Fibroblast of skin of right quadriceps (primary cell): ENCODE results near the gene IGFLR1.
"Not testable (repeated sequence)": the region's sequence is repeated elsewhere in the genome, so short reads cannot be mapped to it uniquely, and the experiment has no call there.

Experiments
- DNase-seq: peaks from one replicate; pipeline ENCODE4 v3.0.0-alpha.2; 2013

IGFLR1 gene

DNA sequence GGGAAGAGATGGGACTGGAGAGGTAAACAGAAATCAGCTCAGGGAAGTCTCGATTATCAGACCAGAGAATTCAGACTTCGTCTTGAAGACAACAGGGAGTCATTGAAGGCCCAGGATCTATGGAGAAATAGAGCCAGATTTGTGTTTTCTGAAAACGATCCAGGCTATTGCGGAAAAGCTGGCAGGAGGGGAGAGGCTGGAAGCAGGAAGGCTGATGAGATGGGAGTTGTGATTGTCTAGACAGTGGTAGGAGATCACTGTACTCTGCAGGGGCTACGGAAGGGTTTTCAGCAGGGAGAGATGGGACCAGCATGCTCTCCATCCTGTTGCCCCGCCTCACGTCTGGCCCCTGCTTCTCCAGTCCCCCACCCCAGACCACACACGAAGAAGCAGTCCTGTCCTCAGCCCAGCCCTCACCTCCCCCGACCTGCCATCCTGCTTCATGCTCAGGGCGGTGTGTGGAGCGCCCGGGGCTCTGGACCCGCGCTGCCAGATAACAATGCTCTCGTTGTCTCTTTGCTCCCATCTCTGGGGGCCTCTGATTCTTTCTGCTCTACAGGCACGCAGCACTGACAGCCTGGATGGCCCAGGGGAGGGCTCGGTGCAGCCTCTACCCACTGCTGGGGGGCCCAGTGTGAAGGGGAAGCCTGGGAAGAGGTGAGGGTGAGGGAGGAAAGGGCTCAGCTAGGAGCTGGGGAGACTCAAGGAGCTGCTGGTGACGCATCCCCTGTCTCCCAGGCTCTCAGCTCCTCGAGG, 35.0 kb upstream of the IGFLR1 start:
- no peak for DNase-seq

DNA sequence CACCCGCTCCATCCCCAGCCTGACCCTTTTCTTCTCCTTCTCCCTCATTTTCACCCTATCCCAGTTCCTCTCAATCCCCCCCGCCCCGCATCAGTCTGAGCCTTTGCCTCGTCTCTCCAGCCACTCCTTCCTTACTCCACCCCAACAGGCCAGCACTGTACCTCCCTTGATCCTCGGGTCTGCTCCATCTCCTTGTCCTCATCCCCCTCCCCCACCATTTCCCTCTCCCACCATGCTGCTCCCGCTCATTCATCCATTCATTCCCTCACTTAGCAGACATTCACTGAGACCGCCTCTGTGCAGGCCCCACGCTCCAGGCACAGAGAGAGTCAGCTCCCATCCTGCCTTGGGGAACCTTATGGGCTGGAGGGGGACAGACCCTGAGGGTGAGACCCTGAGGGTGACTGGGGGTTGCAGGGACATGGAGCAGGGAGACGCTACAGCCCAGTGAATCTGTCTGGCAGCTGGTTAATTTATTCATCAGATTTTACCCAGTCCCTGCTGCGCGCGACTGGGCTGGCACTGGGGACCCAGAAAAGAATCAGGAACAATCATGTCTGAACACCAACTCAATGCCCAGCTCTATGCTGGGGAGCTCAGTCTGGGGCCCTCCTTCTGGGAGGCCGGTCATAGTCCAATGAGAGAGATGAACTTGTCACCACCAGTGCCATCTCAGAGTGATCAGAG, 34.0 kb upstream of the IGFLR1 start:
- DNase-seq: no peak

DNA sequence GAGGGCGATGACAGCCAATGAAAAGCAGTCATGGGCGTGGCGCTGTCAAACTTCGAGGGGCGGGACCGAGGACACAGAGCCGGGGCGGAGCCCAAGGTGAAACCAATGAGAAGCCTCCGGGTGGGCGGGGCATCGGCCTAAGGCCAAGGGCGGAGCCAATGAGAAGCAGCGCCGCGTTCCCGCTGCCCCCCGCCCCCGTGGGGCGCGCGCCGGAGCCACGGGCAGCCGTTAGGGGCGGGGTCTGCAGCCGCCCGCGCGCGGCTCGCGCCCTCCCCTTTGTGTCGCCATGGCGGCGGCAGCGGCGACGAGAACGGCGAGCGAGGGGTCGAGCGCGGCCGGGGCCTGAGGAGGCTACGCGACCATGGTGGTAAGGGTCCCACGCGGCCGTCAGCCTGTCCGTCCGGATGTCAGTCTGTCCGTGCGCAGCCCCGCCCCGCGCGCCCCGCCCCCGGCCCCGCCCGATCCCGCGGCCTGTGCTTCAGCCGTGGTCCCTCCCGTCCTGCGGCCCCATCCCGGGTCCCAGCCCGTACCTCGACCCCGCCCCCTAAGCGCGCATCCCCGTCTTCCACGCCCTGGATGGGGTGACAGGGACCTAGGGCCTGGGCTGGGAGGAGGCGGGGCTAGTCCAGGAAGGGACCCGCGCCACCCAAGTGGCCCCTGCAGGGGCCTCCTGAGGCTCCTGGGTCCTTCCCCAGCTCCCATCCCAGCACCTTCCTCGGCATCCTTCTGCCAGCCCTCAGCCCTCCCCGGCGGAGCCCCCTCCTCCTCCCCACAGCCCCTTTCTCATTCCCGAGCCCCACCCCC, 33.2 kb upstream of the IGFLR1 start, which contains the start of gene ARHGAP33:
ARHGAP33 (plus strand) TSS at position 267 of the 804 bp plus-strand sequence; CDS start at position 362, 95 bp downstream.
- DNase-seq: peak; percentile 96

DNA sequence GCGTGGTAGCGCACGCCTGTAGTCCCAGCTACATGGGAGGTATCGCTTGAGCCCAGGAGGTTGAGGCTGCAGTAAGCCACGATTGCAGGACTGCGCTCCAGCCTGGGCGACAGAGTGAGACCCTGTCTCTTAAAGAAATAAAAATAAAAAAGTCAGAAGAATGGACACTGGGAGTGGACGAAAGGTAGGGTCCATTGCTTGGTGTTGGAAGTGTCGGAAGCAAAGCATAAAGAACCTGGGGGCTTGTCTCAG, 32.7 kb upstream of the IGFLR1 start:
- no peak for DNase-seq

DNA sequence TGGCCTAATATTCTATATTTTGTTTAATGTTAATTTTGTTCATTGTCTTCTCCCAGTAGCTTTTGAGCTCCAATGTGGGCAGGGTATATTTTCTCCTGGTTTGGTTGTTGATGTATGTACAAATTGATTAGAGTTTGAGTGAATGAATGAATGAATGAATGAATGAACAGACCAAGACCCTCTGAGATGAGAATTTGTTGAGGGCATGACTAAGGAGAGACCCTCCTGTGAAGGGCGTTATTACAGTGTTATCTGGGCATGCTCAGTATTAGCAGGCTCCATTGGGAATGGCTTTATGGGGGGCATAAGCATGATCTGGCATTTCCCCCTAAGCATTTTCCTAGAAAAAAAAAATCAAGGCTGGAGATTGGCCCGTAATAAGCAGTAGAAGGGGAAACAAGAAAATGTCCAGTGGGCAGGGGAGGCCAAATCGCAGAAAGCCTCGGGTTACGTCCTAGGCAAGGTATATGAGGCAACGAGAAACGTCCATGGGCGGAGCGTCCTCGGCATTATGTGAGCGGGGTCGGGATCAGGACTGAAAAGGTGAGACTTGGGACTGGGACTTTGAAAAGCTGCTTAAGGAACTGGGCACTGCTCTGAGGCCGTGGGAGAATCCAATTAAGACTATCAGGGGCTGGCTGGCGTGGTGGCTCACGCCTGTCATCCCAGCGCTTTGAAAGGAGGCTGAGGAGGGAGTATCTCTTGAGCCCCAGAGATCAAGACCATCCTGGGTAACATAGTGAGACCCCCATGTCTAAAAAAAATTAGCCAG, 32.2 kb upstream of the IGFLR1 start:
- DNase-seq: no peak

DNA sequence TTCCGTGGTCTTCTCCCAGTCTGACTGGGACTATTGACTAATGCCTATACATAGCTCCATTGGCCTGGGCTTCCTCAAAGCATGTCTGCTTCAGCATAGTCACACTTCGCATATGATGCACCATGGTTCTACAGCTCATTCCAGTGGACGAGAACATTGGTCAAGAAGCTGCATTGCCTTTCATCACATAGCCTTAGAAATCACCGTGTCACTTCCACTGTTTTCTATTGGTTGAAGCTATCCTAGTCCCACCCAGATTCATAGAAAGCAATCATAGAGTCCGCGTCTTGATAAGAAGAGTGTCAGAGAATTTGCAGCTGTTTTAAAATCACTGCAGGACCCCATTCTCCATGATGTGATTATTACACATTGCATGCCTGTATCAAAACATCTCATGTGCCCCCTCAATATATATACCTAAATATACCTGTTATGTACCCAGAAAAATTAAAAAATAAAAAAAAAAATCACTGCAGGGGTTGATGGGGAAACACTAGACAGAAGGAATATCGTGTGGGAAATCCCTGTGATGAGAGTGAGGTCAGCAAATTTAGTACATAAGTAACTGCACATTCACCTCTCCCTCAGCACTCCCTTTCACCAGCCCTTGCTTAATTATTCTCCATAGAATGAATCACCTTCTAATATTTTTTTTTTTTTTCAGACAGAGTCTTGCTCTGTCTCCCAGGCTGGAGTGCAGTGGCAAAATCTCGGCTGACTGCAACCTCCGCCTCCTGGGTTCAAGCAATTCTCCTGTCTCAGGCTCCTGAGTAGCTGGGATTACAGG, 31.0 kb upstream of the IGFLR1 start:
- DNase-seq: no peak

DNA sequence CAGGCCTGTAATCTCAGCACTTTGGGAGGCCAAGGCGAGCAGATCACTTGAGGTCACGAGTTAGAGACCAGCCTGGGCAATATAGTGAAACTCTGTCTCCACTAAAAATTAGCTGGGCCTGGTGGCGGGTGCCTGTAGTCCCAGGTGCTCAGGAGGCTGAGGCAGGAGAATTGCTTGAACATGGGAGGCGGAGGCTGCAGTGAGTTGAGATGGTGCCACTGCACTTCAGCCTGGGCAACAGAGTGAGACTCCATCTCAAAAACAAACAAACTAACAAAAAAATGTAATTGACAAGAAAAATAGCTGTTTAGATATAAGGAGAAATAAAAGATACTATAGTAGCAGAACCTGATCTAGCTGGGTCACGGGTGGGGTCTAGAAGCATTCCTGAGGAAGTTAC, 30.1 kb upstream of the IGFLR1 start:
- DNase-seq: not testable (repeated sequence)

DNA sequence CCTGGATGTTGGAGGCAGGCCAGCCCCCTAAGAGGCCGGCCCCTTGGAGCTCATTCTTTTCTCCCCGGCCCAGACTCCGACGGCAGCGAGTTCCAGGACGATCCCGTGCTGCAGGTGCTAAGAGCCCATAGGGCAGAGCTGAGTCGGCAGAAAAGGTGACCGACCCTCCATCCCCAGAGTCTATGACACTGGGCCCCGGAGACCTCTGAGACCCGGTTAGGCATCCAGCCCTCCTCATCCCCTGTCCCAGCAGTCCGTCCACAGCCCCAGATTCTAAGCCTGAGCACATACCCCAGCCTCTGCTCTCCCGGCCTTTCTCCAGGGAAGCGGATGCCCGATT, 25.8 kb upstream of the IGFLR1 start:
- no peak for DNase-seq

DNA sequence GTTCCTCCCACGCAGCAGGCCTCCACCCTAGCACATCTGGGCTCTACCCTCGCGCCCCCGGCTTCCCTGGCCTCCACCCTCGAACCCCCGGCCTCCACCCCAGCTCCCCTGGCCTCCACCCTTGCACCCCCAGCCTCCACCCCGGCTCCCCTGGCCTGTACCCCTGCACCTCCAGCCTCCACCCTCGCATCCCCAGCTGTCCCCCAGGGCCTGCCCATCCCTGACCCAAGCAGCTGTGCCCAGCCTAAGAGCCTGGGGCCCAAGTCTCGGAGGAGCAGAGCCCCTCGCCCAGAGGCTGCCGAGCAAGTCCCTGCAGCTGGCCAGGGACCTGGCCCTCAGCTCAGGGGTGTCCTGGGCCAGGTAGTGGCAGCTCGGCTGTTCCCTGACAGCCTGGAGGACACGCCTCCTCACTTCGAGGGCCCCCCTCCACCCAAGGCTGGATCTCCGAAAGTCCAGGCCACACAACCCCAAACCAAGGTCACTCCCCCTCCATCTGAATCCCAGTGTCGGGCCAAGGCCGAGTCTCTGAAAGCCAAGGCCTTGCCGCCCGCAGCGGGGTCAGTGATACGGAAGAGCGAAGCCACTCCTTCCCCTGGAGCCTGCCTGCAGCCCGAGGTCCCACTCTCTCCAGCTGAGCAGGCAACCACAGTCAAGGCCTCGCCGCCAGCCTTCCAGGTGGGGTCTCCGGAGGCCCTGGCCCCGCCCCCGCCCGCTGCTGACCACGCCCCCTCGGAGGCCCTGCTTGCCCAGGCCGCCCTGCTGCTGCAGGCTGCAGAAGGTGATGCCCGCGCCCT, 25.2 kb upstream of the IGFLR1 start:
- no peak for DNase-seq

DNA sequence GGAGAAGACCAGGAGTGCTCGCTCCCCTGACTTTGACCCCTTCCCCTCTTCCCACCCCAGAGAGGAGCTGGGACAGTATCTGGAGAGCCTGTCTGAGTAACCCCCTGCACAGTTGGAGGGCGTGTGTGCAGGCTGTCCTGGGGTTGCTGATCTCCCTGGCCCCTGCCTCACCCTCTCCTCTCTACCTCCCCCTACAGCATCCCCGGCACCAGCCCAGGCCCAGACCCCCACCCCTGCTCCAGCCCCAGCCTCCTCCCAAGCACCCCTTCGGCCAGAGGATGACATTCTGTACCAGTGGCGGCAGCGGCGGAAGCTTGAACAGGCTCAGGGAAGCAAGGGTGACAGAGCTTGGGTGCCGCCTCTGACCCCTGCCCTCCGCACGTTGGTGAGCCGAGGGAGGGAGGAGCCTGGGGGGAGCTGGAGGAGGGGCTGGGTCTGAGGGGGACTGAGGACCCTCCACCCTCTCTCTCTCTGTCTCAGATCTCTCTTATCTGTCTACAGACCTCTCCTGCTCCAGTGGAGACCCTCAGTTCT, 24.4 kb upstream of the IGFLR1 start:
- no peak for DNase-seq

DNA sequence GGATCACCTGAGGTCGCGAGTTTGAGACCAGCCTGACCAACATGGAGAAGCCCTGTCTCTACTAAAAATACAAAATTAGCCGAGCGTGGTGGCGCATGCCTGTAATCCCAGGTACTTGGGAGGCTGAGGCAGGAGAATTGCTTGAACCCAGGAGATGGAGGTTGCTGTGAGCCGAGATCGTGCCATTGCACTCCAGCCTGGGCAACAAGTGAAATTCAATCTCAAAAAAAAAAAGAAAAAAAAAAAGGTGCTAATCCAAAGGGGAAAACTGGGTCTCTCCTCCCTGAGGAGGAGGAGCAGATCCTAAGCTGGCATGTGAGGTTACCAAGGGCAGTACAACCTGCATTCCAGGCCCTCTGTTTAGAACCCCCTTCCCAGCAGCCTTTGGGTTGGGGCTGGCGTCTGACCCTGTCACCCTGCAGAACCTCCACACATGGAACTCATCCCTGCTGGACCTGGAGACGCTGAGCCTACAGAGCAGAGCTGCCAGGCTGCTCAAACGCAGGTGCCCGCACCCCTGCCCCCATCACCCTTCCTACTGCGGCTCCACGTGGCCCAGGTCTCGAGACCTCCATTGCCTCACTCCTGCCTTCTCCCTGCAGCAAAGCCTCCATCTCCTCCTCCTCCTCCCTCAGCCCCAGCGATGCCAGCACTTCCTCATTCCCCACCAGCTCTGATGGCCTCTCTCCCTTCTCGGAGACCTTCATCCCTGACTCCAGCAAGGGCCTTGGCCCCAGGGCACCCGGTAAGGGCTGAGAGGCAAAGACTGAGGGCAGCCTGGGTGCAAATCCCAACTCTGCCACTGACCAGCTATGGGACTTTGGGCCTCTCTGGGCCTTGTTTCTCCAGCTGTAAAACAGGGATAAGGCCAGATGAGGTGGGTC, 22.4 kb upstream of the IGFLR1 start:
- no peak for DNase-seq

DNA sequence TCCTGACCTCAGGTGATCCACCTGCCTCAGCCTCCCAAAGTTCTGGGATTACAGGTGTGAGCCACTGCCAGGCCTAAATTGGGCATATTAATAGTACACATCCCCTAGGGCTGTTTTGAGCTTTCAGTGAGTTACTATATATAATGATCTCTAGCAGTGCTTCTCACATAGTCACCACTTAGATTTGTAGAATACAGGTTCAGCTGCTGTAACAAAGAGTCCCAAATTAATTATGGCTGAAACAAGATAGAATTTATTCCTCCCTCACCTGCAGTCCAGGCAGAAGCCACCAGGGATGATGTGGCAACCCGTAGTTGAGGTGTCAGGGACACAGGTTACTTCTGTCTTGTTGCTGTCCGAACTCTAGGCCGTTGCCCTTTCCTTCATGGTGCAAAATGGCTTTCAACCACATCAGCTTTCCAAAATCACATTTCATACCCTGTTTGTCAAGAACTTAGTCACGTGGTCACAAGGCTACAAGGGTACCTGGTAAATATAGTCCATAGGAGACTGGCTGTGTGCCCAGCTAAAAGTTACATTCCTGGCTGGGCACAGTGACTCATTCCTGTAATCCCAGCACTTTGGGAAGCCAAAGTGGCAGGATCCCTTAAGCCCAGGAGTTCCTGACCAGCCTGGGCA, 18.6 kb upstream of the IGFLR1 start:
- no peak for DNase-seq

DNA sequence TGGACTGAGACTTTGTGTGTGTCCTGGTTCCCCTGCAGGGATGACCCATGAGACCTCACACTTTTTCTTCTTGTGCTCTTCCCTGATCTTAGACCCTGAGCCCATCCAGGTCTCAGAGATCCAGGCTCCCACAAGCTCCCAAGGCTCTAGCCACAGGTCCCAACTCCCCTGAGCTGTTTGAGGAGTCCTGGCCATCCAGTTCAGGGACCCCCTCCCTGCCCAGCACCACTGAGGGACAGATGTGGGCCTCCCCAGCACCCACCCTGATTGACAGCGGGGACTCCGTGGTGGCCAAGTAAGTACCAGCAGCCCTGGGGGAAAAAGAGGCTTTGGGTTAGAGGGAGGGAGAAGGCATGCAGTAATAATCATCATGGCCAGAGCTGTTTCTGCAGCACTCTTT, 17.4 kb upstream of the IGFLR1 start:
- no peak for DNase-seq

DNA sequence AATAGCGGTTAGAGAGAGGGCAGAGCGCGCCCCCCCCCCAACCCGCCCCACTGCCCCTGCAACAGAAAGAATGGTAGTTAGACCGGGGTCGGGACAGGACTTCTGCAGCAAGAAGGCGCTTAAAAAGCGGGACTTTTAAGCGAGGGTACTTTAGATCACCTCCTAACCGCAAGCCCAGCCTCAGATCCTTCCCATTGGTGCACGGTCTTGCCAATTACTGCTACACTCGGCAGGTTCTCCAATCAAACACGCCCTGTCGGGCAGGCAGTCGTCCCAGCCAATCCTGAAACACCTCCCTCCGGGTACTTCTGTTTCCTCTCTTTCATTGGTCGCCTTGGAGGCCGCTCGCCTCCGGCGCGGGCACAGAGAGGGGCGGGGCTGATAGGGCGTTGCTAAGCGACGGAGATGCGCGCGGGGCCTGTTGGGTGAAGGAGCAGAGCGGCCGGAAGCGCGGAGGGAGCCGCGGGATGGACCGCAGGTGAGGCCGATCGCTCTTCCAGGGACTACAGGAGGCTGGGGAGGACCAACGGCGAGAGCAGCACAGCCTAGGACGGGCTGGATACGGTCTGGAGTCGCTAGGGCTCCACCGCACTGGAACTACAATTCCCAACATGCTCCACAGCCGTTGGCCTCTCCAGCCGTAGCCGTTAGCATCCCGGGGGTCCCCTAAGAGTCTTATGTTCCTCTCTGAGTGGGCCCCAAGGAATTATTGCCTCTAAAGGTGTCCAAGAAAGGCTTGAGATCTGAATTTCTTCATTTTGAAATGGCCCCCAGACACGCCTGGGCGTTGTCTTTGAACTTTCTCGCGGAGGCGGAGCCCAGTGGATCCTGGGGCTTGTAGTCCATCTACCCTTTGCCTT, 15.7 kb upstream of the IGFLR1 start, which contains the start of gene PROSER3:
PROSER3 (plus strand) TSS at position 428 of the 860 bp plus-strand sequence; CDS start at position 468, 40 bp downstream.
- DNase-seq: peak; percentile 100

DNA sequence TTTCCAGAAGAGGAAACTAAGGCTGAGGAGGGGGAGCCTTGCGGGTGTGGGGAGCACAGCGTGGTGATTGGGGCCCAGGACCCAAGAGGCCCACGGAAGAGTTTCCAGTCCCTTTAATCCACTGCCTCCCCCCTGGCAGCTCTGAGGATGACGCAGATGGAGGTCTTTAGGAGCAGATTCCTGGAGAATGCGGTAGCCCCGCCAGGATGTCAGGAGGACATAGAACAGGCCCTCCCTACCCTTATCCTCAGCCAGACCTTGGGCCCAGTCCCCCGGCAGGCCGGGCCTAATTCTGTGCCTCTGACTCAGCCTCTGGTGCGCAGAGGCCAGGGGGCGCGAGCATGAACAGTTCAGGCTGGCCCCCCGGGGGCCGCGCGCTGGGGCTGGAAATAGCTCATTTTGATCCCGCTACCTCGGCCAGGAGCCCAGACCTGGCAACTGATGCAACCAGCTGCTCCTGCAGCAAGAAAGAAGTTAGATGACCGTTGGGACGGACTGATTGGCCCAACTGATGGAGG, 15.0 kb upstream of the IGFLR1 start:
- peak; percentile 96 for DNase-seq

DNA sequence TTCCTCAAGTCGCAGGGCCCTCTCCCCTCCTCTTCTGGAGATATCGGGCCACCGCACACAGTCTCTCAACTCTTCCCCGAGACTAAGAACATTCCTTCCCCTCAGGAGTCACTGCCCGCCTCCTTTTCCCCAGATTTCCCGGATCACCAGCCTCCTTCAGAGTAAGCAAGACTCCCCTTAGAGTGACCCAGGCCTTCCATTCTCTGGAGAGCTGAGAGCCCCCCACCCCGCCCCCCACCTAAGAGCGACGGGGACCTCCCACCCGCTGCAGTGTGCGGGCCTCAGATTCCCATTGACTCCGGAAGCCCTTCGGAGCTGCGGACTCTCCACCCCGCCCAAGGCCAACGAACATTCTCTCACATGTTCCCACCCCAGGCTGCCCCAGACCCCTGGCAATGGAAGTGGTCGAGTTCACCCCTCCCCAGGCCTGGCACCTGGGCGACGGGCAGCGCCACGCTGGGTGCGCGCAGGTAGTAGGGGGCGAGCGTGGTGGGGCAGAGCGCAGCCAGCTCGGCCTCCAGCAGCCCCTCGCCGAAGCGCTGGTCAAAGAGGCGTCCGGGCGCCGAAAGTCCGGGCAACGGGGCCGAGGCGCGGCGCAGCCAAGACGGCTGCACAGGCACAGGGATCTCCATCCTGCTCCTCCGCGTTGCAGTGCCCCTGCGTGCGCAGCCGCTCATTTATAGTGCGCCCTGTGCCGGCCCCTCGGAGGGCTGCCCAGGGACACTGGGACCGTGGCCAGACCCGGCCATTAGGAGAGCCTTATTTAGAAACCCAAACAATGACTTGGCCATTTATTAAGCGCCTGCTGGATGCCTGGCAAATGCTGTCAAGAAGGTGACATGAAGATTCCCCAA, 14.4 kb upstream of the IGFLR1 start, which contains the start of gene HSPB6:
HSPB6 (minus strand) TSS at position 653 of the 854 bp plus-strand sequence; CDS start at position 632, 21 bp downstream.
- DNase-seq: peak; percentile 74
